Nephron (organoid): ENCODE data around the gene RAB20.
"Not testable (repeated sequence)": the region's sequence is repeated elsewhere in the genome, so short reads cannot be mapped to it uniquely, and the experiment has no call there.

Experiments
- H3K27ac Mint-ChIP-seq, 3 experiments: 2 replicates each; pipeline ENCODE4 v1.8.0; 2020; ENCODE audit warnings: mixed read lengths in 3 of 3, mild to moderate bottlenecking in 2 of 3, moderate library complexity in 1 of 3
- H3K27me3 Mint-ChIP-seq: 2 replicates; pipeline ENCODE4 v1.8.0; 2021; ENCODE audit warnings: low read depth, mild to moderate bottlenecking, moderate library complexity, mixed read lengths
- H3K36me3 Mint-ChIP-seq: 2 replicates; pipeline ENCODE4 v1.8.0; 2020; ENCODE audit warnings: low read depth, mixed read lengths
- H3K4me1 Mint-ChIP-seq: 2 replicates; pipeline ENCODE4 v1.8.0; 2020; ENCODE audit warnings: mixed read lengths
- H3K4me3 Mint-ChIP-seq, 3 experiments: 2 replicates each; pipeline ENCODE4 v1.8.0; 2020; ENCODE audit warnings: mild to moderate bottlenecking in 3 of 3, mixed read lengths in 3 of 3, moderate library complexity in 2 of 3
- H3K9me3 Mint-ChIP-seq: 2 replicates; pipeline ENCODE4 v1.8.0; 2020; ENCODE audit warnings: mixed read lengths
- TF ChIP-seq, protein P1 (sequence below), 3 experiments: fragments of 200-600 bp; sonication (generic); IDR thresholded peaks; one replicate each; pipeline ENCODE4 v1.5.0; 2021; ENCODE audit warnings: antibody characterized with exemption in 3 of 3; ENCODE audit not compliant: unreplicated experiment in 3 of 3

RAB20 gene

DNA sequence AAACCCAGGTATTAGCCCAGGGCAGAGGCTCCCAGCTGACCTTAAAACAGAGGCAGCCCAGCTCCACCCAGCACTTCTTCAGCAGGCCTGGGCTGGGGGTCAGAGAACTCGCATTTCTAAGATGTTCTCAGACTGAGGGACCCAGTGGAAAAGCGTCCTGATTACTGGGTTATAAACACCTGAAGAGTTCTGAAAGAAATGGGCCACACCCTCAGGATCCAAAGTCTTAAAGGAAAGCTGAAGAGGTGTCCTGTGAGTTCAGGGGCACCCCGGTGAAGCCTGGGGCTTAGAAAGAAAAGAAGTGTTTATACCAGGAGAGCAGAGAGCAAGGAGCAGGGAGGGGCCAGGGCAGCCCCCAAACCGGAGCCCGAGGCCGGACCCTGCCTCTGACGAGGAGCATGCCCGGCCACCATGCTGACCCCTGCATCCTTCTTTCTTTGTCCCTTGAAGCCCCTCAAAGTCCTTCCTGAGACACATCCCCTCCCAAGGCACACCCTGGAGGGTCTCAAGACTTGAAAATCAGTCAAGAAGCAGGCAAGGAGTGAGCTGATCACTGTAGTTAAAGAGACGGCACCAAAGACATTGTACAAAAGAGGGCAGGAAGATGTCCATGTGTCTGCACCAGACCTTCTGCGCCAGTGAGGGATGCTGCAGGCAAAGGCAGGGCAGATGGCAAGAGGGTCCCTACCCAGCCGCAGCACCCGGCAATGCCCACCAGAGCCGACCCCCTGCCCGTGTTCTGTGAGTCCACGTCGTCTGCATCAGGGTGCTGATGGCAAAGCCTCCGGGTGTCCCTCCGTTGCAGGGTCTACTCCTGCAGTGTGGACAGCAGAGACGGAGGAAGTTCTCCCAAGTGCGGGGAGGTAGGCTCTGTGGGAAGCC lies 10.6 kb upstream of the RAB20 start:
- H3K4me1 Mint-ChIP-seq, result no peaks in the 10 kb centered on the region
- peaks cover 32% of the 10 kb centered on the region for H3K27me3 Mint-ChIP-seq
- H3K9me3 Mint-ChIP-seq, result no peaks in the 10 kb centered on the region
- no peak overlapping the region for H3K27ac Mint-ChIP-seq
- no peaks in the 10 kb centered on the region for H3K36me3 Mint-ChIP-seq
- H3K4me3 Mint-ChIP-seq, result no peak overlapping the region
- TF ChIP-seq, protein P1, sequence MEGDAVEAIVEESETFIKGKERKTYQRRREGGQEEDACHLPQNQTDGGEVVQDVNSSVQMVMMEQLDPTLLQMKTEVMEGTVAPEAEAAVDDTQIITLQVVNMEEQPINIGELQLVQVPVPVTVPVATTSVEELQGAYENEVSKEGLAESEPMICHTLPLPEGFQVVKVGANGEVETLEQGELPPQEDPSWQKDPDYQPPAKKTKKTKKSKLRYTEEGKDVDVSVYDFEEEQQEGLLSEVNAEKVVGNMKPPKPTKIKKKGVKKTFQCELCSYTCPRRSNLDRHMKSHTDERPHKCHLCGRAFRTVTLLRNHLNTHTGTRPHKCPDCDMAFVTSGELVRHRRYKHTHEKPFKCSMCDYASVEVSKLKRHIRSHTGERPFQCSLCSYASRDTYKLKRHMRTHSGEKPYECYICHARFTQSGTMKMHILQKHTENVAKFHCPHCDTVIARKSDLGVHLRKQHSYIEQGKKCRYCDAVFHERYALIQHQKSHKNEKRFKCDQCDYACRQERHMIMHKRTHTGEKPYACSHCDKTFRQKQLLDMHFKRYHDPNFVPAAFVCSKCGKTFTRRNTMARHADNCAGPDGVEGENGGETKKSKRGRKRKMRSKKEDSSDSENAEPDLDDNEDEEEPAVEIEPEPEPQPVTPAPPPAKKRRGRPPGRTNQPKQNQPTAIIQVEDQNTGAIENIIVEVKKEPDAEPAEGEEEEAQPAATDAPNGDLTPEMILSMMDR (IDR thresholded peaks at IDR 0.05; ENCODE audit: unreplicated experiment in 3 of 3), result no peak

DNA sequence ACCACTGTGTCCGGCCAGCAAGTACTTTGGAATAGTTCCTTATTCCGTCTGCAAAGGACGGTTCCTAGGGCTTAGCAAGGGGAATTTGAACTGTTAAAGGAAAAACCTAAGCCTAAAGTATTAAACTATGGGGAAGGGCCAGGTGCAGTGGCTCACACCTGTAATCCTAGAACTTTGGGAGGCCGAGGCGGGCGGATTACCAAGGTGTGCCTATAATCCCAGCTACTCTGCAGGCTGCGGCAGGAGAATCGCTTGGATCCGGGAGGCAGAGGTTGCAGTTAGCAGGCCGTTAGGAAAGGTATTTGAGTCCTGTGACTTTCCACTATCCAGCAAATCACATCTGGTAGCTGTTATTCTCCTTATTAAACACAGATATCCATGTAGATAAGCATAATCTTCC lies 9.4 kb upstream of the RAB20 start:
- Mint-ChIP-seq H3K4me1 (no peaks in the 10 kb centered on the region), H3K36me3 (no peaks in the 10 kb centered on the region), H3K27ac (no peak overlapping the region), H3K27me3 (peaks cover 35% of the 10 kb centered on the region), H3K9me3 (no peaks in the 10 kb centered on the region), H3K4me3 (no peak overlapping the region)
- TF ChIP-seq, protein P1 (IDR thresholded peaks at IDR 0.05; ENCODE audit: unreplicated experiment in 3 of 3), result no peak

DNA sequence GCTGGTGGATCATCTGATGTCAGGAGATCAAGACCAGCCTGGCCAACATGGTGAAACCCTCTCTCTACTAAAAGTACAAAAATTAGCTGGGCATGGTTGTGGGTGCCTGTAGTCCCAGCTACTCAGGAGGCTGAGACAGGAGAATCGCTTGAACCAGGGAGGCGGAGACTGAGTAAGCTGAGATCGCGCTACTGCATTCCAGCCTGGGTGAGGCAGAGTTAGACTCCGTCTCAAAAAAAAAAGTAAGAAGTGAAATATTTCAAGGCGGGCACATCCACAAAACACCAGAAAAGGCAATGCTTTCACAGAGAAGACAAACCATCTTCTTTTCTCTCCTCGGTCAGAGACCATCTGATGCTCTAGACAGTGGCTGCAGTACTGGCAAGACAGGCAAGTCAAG lies 8.4 kb upstream of the RAB20 start:
- H3K27me3 Mint-ChIP-seq, result peaks cover 28% of the 10 kb centered on the region
- not testable (repeated sequence) for H3K4me1 Mint-ChIP-seq, H3K9me3 Mint-ChIP-seq, H3K36me3 Mint-ChIP-seq, H3K27ac Mint-ChIP-seq, H3K4me3 Mint-ChIP-seq

DNA sequence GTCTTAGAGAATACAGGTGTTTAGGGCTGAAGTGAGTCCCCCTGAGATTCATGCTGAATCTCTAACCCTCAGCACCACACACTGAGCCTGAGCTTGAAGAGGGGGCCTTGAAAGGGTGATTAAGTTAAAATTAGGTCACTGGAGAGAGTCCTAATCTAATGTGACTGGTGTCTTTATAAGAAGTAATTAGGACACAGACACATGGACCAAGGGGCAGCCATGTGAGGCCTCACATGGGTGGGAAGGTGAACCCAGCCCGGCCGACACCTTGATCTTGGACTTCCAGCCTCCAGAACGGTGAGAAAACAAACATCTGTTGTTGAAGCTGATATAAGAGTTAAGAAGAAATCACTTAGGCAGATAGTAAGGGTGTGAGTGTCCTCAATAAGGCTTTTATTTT lies 7.1 kb upstream of the RAB20 start:
- peaks cover 2% of the 10 kb centered on the region for H3K9me3 Mint-ChIP-seq
- peaks cover 34% of the 10 kb centered on the region for H3K27me3 Mint-ChIP-seq
- H3K27ac Mint-ChIP-seq, result no peak overlapping the region
- H3K4me3 Mint-ChIP-seq, result no peak overlapping the region
- TF ChIP-seq, protein P1 (IDR thresholded peaks at IDR 0.05; ENCODE audit: unreplicated experiment in 3 of 3), result no peak
- H3K36me3 Mint-ChIP-seq, result no peaks in the 10 kb centered on the region
- peaks cover 6% of the 10 kb centered on the region for H3K4me1 Mint-ChIP-seq

DNA sequence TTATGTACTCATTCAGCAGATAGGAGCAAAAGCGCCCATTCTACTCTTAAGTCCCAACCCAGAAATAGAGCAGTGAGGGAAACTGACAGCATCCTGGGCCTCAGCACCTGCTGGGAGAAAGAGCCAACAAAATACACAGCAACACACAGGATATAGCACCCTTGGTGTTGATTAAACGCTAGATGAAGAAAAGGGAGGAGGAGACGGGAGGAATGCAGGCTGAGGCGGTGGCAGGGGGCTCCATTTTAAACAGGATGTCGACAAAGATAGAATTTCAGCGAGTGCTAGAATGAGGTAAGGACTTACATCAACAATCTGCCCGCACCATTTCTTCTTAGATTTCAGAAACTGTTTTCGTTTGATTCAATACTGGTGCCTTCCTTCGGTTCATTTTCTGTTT lies 4.6 kb upstream of the RAB20 start:
- Mint-ChIP-seq H3K9me3 (peaks cover 2% of the 10 kb centered on the region), H3K4me1 (peaks cover 11% of the 10 kb centered on the region), H3K4me3 (no peak overlapping the region), H3K36me3 (no peaks in the 10 kb centered on the region), H3K27ac (peak overlapping the region in 1 of 3 experiments; percentile 29), H3K27me3 (peaks cover 38% of the 10 kb centered on the region)
- TF ChIP-seq, protein P1 (IDR thresholded peaks at IDR 0.05; ENCODE audit: unreplicated experiment in 3 of 3), result no peak

DNA sequence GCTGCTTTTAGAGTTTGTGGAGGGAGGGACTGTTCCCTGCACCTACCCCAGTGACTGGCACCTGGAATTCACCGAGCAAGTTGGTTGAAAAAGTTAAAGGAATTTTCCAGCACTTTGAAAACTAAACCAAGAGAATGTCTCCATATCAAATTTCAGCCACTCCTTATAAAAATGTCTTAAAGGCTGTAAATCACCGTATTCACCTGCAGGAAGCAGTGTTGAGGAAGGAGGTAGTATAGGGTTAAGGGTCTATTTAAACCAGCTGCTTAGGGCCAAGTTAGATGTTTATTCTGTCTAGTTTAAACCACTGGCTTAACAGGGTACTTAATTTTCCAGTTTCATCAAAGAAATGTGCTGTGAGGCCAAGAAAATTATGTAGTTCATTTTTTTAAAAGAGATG lies 3.8 kb upstream of the RAB20 start:
- H3K4me1 Mint-ChIP-seq, result peaks cover 18% of the 10 kb centered on the region
- peak overlapping the region in 1 of 3 experiments; percentile 56 for H3K4me3 Mint-ChIP-seq
- H3K36me3 Mint-ChIP-seq, result no peaks in the 10 kb centered on the region
- H3K27ac Mint-ChIP-seq, result peak overlapping the region in 1 of 3 experiments; percentile 65
- TF ChIP-seq, protein P1 (IDR thresholded peaks at IDR 0.05; ENCODE audit: unreplicated experiment in 3 of 3), result no peak
- H3K9me3 Mint-ChIP-seq, result peaks cover 2% of the 10 kb centered on the region
- peaks cover 46% of the 10 kb centered on the region for H3K27me3 Mint-ChIP-seq
